Stimulated activated CD4-positive, alpha-beta T cell treated with anti-CD3 and anti-CD28 coated beads, Interleukin-1b, Interleukin-23, amount 100 ng/mL, for 24 hours (primary cell): Measurements from ENCODE around the gene ZNF644.
"Not testable (repeated sequence)": the region's sequence is repeated elsewhere in the genome, so short reads cannot be mapped to it uniquely, and the experiment has no call there.

Experiments used
- DNase-seq, 4 experiments: peaks; one replicate each; pipeline ENCODE4 v3.0.0-alpha.2; 2020; ENCODE audit warnings: low read depth in 4 of 4, low spot score in 1 of 4

ZNF644 gene

DNA sequence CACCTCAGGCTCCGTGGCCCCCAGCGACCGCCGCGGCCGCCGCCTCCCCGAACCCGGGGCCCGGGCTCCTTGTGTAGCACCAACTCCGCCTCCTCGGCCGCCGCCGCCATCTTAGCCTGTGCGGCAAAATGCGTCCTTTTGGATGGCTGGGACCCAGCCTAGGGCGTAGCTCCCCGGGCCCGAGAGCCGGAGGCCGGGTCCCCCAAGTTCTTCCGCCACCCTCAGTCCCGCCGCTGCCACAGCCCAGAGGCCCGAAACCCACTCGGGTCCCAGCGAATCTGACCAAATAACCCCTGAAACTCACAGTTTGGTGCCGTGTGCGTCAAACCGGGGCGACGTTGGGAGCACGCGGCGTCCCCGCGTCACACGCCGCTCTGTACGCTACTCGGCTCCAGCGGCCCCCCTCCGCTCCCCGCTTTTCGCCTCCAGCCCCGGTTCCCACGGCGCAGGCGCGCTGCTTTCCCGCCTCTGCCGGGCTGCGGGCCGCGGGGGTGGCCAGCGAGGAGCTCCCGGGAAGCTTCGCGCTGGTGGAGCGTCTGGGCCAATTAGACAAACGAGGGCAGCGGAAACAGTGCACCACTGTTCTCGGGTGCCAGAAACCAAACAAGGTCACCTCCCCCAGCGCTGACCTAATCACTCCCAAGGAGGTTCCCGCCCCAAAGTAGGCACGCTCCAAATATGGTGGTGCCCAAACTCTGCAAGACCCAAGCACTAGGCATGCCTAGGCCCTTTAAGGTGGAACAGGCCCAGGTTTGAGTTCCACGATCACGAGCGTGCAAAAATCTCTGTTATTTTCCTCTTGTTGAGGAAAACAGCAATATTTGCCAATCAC lies at the start of gene ZNF644:
TSS of gene ZNF644 (minus strand) at position 350 of the 832 bp plus-strand sequence. CDS start 39,682 bp downstream, outside the sequence.
- DNase-seq = peak; percentile 72 to 86 (median 82)

DNA sequence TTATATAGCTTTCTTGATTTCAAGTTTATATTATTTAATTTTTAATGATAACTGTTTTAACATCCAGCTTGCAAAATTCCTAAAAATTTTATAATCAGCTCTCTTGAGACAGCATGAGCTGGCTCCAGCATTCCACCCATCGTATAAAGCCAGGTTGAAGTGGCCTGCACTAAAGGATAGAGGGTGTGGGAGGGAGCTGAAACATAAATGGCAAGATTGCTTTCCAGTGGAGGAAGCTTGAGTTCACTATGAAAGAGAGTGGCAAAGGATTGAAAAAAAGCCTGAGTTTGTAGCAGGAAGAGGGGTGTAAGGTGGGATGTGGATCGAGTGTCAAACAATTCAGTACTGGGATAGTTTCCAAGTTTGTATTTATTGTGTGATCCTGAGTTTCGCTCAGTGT lies 48.5 kb upstream of the ZNF644 start:
- DNase-seq = no peak

DNA sequence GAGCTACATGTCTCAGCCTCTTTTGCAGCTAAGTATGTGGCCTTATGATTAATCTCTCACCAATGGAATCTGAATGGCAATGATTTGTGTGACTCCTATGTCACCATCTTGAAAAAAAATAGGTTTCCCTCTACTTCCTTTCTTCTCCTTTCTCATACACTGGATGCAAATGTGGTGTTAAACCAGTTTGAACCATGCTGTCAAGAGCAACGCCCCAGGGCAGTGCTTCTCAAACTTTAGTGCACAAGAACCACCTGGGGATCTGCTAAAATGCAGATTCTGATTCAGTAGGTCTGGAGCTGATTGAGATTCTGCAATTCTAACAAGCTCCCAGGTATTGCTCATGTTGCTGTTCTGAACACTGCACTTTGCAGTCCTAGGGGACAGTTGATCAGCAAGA lies 44.7 kb upstream of the ZNF644 start:
- no peak for DNase-seq

DNA sequence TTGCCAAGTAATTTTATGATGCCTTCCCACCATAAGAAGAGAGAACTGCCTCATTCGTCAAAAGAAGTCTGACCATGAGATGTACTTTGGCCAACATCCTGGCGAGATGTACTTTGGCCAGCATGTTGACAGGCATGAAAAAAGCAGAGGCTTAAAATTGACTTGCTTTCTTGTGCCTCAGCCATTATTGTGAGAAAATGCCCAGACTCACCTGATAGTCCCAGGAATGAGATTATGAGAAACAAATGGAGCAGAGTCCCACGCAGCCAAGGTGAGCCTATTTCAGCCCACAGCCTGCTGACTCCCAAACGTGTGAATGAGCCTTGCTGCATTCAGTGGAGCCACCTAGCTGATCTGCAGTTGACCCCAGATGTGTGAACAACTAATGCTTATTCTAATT lies 43.5 kb upstream of the ZNF644 start:
- DNase-seq = no peak

DNA sequence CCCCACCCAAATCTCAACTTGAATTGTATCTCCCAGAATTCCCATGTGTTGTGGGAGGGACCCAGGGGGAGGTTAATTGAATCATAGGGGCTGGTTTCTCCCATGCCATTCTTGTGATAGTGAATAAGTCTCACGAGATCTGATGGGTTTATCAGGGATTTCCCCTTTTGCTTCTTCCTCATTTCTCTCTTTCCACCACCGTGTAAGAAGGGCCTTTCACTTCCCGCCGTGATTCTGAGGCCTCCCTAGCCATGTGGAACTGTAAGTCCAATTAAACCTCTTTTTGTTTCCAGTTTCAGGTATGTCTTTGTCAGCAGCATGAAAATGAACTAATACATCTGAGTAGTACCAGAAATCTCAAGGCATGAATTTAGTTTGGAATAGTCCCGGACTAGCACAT lies 41.6 kb upstream of the ZNF644 start:
- not testable (repeated sequence) for DNase-seq

DNA sequence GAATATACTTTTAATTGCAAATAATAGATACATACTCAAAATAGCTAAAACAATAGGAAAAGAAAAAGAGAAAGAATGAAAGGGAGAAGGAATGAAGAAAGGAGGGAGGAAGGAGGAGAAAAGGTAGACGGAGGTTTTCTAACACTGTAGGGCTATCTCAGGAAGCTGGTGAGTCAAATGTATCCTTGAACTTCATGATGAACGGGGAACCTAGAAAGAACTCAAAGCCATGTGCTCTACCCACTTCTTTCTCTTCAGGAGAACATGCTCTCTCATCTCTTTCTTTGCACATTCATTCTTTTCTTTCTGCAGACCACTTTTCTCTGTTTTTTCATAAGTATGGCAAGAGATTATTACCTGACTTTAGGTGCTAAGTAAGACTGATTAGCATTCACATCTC lies 37.3 kb upstream of the ZNF644 start:
- DNase-seq = no peak

DNA sequence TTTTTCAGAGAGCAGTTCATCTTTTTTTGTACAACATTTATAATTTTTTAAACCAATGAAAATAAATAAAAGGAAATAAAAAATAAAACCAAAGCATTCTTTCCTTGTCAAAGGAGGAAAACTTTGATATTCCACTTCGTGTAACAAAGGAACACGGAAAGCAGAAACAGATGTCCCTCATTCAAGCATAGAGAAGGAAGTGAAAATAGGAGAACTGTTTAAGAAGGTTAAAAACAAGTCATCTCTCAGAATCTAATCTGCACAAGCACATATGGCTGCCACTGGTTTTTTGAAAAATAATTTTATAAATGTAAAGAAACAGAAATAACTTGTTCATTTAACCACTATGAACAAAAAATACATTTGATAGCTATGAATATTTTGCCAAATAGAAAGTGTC lies 35.9 kb upstream of the ZNF644 start:
- no peak for DNase-seq

DNA sequence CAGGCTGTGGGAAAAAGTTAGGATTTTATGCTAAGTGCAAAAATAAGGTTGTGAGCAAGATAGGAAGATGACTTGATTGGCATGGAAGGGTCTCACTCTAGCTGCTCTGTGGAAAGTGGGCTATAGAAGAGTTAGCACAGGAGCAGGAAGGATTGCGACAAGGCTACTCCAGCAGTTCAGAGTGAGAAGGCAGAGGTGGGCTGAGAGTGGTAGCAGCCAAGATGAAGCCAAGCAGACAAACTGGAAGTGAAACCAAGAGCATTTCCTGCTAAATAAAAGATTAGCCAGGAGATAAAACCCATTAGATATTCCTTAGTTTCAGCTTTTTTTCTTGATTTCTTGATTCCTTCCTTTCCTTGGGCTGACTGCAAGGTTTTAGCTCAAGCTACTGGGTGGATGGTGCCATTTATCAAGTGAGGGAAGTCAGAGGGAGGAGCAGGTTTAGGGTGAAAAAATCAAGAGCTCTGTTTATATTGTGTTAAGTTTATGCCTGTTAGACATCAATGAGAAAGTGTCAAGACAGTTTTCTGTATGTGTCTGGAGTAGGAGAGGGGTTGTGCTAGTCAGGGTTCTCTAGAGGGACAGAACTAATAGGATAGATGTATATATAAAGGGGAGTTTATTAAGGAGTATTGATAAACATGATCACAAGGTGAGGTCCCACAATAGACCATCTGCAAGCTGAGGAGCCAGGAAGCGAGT lies 33.1 kb upstream of the ZNF644 start:
- no peak for DNase-seq

DNA sequence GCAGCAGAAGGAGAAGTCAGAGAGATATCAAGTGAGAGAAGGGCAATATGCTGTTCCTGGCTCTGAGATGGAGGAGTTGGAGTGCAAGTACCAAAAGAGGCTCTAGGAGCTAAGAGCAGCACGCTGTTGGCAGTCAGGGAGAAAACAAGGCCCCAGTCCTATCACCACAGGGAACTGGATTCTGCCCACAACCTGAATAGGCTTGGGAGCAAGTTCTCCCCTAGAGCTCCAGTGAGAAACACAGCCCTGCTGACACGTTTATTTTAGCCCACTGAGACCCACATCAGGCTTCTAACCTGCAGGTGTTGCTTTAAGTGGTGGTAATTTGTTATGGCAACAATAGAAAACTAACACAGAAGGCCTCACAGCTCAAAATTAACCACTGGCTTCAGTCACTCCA lies 31.8 kb upstream of the ZNF644 start:
- no peak for DNase-seq

DNA sequence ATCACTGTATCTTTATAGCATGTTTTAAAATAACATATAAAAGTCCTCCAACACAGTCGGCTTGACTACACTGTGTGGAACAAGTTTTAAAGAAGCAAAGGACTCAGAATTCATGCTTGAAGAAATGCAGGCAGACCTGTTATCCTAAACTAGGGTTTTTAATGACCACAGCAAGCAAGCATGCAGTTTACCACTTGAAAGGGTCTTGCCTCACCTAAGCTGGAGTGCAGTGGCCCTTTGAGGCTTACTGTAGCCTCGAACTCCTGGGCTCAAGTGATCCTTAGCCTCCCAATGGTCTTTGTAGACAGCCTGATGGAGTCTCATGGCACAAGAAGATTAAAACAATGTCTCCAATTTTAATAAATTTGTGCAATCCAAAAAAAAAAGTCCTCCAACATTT lies 27.7 kb upstream of the ZNF644 start:
- not testable (repeated sequence) for DNase-seq

DNA sequence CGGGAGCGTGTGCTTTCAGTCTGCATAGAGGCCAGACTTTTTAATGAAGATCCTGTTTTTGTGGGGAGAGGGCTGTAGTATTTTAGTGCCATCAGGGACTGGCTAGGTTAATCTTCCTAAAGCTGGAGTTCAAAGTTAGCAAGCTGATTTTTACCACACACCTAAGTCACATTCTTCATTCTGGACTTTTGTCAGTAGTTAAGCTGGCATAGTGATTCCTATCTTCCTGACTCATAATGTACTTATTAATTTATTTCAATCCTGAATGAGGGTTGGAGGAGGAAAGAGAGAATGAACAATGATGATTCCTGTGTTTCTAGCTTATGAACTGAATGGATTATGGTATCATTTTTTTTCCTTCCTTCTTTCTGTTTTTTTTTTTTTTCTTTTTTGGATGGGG lies 24.9 kb upstream of the ZNF644 start:
- DNase-seq = no peak

DNA sequence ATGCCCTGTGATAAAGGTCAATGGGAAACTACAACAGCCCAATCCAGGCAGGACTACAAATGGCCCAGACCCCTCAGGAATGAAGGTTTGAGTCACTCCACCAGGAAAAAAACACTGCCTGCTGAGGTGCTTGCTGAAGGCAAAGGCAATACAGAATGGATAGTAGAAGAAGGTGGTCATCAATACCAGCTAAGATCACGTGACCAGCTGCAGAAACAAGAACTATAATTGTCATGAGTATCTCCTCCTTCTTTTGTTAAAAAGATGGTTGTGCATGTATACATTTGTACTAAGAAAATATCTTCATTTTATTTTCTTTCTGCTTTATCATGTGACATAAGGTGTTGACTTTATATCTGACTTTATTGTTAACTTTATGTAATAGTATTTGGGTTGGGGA lies 23.4 kb upstream of the ZNF644 start:
- no peak for DNase-seq

DNA sequence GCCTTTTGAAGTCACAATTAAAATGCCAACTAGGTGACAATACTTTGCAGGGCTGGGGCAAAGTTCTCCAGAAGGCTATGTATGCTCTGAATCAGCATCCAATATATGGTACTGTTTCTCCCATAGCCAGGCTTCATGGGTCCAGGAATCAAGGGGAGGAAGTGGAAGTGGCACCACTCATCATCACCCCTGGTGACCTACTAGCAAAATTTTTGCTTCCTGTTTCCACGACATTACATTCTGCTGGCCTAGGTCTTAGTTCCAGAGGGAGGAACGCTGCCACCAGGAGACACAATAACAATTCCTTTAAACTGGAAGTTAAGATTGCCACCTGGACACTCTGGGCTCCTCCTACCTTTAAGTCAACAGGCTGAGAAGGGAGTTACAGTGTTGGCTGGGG lies 22.9 kb upstream of the ZNF644 start:
- not testable (repeated sequence) for DNase-seq

DNA sequence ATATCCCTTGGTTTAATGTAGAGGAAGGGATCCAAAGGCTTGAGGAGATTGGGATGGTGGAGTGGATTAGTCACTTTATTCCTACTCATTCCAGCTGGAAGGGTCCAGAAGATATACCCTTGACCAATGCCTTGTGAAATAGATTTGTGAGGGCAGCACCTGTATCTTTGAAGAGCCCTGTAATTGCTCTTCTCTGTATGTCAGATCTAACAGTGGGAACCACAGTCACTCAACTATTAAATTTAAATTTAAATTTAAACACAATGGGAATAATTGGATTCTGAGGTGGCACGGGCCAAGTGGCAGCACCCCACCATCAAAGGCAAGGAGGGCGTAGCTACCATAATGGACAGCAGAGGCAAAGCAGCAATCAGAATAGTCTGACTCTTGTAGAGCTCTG lies 20.5 kb upstream of the ZNF644 start:
- DNase-seq = not testable (repeated sequence)

DNA sequence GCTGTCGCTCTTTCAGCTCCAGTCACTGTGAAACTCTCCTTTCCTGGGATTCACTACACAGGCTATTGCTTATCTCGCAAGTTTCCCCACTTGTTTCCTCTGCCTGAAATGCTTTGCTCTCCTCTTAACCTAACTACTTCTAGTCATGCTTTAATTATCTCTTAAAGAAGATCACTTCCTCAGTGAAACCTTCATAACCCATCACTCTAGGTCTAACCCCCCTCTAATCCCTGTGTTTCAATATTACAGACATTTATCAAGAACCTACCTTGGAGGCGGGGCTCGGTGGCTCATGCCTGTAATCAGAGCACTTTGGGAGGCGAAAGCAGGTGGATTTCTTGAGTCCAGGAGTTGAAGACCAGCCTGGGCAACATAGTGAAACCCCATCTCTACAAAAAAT lies 16.7 kb upstream of the ZNF644 start:
- DNase-seq = no peak

DNA sequence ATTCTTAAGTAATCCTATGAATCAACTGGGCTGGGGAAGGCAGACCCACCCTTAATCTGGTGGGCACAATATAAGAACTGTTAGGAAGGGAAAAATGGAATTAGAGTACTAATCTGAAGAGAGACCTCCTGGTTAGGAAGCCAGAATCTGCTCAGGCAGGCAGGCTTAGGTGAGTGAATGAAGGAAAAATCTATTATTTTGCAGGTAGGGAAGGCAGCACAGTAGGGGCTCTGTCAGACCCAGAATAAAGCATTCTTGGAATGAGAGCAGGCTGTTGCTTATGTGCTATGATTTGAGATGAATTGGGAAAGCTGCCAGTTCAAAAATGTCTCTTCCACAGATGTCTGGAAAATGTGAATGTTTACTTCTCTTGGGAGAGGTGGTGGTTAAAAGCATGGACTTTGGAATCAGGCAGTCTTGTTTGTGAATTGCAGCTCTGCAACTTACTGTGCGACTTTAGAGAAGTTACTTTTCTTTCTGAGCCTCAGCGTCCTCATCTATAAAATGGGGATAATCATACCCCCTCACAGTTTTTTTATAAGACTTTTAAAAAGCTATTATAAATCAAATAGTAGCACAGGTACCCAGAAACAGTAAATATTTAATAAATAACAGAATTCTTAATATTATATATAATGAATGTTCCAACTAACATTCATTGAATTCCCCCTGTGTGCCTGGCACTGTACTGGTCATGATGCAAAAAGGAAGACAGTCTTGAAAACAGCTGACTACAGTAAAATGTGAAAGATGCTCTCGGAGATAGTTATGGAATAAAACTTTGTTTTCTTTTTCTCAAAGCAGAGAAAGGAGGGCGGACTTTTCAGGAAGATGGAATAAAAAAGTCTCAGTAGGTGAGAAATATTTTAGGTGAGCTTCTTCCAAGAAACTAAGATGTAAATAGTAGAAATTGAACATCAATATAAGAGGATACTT lies 15.3 kb upstream of the ZNF644 start:
- DNase-seq = no peak

DNA sequence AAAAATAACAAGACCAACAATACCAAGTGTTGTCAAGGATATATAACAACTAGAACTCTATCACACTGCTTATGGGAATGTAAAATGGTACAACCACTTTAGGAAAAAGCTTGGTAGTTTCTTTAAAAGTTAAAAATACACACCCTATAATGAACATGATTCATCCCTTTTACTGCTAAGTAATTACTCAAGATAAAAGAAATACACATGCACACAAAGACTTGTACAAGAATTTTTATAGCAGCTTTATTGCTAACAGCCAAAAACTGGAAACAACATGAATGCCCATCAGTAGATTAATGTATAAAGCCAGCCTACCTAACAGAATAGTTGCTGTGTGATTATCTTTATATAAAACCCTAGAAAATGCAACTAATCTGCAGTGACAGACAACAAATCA lies 10.5 kb upstream of the ZNF644 start:
- no peak for DNase-seq

DNA sequence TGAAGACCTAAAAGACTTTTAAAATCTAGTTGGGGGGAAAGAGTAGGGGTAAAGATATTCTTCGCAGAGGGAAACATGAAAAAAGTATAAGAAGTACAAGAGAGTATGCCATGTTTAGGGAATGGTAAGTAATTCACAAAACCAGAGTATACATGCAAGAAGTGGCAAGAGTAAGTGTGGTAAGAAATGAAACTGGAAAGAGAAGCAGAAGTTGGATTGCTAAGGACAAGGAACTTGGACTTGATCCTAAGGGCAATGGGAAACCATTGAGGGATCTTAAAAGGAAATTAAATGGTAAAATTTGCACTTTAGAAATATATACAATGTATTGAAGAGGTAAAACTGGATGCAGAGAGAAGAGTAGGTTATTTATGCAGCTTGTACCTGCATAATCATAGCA lies 9.2 kb upstream of the ZNF644 start:
- DNase-seq = no peak

DNA sequence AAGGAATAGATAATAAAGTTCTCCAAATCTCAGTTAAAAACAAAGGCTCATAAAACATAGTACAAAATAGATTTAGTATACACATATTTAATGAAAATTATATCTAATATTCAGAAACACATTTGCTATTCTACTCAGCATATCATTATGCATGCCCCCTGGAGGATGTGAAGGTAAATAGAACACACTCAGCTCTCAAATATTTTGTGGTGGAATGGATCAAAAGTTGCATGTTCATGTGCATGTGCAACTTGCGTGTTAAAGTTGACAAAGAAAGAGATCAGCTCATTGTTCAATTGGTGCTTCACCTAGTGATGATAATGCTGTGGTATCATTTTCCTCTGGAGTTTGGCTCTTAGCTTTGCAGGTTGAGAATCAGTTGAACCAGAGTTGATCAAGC lies 4.9 kb upstream of the ZNF644 start:
- no peak for DNase-seq

DNA sequence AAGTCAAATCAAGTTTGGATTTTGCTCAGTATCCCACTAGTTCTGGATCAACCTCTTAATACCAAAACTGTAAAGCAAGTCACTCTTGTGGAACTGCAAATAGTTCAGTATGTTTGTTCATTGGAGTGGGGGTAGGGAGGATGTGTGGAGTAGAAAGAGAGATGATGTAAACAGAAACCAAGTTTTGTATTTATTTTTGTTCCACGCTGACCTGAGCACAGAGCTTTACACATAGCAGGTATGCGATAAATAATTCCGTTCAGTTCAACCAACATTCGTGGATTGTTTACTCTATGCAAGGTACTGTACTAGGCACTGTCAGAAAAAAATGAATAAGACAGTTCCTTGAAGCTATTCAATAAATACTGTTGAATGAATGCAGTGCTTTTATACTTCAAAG lies 4.5 kb upstream of the ZNF644 start:
- no peak for DNase-seq

DNA sequence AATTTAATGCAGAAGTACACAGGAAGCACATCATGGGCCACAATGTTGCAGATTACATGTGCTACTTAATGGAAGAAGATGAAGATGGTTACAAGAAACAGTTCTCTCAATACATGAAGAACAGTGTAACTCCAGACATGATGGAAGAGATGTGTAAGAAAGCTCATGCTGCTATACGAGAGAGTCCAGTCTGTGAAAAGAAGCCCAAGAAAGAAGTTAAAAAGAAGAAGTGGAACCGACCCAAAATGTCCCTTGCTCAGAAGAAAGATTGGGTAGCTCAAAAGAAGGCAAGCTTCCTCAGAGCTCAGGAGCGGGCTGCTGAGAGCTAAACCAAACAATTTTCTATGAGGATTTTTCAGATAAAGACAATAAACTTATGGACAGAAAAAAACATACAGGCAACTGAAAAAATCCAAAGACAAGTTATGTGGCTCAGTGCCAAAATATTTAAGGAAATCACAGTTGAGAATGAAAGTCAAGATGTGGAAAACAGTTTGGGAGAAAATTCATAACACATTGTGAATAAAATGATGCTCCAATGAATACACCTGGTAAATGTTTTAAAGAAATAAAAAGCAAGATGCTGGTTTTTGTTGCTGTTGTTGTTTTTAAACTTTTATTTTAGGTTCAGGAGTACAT lies 2.8 kb upstream of the ZNF644 start:
- DNase-seq = no peak
